GM19043 (cell line): ENCODE data around the gene LCE7A.

ENCODE experiments used
- ATAC-seq: cut with Tn5 transposase; IDR thresholded peaks from one replicate; pipeline ENCODE4 v1.9.1; 2021; ENCODE audit warnings: low read depth; ENCODE audit not compliant: unreplicated experiment

The LCE7A gene

GRCh38 chr1:152859696-152860095 is at the start of gene LCE7A:
Gene LCE7A (plus strand): TSS chr1:152859996. CDS start chr1:152860698, 702 bp downstream.
- no peak for ATAC-seq

- ATAC-seq, result no peak
These were observed 48.7 kb upstream of the LCE7A start for GRCh38 chr1:152811050-152811449.

GRCh38 chr1:152811671-152812070 is 48.1 kb upstream of the LCE7A start, which contains the start of gene LCE1B:
Gene LCE1B (plus strand): TSS chr1:152811971. CDS start chr1:152812447, 476 bp downstream.
- no peak for ATAC-seq

DNA sequence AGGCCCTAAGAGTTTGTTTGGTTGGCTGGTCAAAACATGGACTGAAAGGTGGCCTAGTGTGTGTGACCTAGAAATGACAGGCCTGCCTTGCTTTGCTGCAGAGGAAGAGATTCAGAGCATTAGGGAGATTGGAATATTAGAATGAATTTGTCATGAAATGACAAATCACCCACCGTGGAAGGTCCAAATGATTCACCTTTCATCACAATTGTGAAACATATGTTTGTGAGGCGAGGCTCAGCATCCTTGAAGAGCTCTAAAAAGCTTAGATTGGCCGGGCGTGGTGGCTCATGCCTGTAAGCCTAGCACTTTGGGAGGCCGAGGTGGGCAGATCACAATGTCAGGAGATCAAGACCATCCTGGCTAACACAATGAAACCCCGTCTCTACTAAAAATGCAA is 42.5 kb upstream of the LCE7A start:
- no peak for ATAC-seq

- no peak for ATAC-seq
These were observed 36.5 kb upstream of the LCE7A start for GRCh38 chr1:152823294-152823693.

DNA sequence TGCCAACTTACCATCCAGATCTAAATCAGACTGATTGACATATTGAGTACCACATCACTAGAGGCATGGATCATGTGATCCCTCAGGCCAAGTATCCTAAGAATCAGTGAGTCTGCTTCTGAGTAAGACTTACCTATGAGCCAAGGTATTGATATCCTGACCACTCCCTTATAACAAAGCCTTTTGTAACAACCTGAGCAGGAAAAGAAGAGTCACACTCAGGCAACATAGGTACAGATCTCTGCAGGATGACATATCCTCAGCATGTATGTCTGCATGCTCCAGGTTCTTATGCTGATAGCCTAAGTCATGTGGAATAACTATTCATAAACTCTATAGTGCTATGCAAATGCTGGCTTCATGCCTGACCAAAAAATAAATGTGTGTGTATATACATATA is 34.8 kb upstream of the LCE7A start:
- no peak for ATAC-seq

DNA sequence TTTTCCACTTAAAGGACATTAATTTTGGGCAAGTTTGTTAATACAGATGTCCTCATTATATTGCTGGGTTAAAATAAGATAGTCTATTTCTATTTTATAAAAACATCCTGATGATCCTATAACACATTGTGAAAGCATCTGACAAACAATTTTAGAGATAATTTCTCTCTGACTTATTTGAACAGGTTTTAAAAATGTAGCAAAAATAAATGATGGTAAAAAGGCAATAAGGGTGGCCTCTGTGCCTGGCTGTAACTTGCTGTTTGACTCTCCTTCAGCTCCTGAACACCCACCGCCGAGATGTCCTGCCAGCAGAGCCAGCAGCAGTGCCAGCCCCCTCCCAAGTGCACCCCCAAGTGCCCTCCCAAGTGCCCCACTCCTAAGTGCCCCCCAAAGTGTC is 32.6 kb upstream of the LCE7A start, which contains the start of gene LCE1A:
Gene LCE1A, plus strand, starts transcription at position 301 of the 400 bp plus-strand sequence. Its CDS starts 0 bp downstream, at position 301.
- no peak for ATAC-seq

DNA sequence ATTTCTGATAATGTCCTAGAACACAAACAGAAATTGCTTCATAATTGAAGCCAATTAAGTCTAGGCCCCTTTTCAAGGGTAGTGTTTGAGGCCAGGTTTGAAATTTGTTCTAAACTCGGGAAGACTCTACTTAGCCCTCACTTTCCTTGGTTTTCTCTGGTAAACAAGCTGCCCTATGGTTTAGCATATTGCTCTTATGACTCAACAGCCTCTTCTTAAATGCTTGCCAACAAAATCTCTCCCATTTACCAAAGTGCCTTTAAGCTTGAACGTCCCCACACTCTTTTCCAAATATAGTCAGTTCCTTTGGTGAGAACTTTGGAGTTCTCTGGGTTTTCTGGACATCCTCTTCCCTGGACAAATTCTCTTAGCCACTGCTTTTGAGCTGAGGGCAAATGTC is 22.9 kb upstream of the LCE7A start:
- ATAC-seq, result no peak

DNA sequence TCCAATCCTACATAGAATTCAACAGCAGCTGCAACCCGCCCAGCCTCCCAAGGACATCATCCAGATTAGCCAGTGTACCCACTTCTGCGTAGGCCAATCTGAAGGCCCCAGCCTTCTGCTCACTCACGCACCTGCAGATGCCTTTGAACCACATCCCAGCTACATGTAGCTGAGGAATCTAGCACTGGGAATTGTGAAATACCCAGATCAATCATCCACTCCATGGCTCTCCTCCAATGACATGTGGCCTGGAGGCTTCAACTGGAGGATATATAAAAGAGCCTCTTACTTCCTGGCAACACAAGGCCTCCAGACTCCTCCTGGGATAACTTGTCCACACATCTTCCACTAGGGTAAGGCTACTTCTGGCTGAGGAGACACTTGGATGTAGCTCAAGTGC is 17.2 kb upstream of the LCE7A start, which contains the start of gene LCE6A:
Gene LCE6A, plus strand, starts transcription at position 301 of the 400 bp plus-strand sequence. CDS start 665 bp downstream, outside the sequence.
- ATAC-seq, result no peak

DNA sequence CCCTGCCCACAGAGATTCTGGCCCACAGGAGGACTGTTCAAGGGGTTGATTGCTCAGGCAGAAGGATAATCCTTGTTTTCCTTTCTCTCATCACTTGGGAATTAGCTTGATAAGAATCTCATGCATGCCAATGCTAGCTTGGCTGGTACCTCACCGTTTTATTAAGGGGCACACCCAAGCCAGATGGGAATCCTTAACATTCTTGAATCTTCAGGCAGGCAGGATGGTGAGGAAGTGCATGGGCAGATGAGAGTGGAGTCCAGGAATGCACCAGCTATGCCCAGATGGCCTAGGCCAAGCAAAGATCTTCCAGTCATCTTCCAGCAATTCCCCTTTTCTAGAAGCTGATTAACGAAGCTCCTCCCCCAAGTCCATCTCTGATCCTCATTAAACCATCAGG is 4.1 kb upstream of the LCE7A start:
- ATAC-seq, result no peak

- ATAC-seq, result no peak
These were observed 1.7 kb upstream of the LCE7A start for GRCh38 chr1:152858062-152858461.

DNA sequence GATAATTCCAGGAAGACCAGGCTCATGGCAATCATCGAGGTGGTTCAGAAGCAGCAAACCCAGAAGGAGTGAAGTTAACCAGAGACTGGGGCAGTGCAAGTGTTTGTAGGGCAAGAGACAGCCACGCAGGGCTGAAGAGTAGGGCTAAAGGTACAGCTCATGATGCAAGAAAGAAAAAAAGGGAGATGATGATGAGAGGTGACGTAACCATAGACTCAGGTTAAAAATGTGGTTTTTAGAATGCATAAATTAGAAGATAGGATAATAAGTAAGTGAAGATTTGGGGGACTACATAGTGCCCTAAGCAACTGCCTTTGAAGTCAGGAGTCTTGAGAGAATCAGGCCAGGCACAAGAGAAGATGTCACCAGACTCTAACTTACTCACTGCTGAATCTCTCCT is 333 bp downstream of the LCE7A start:
- ATAC-seq, result no peak

DNA sequence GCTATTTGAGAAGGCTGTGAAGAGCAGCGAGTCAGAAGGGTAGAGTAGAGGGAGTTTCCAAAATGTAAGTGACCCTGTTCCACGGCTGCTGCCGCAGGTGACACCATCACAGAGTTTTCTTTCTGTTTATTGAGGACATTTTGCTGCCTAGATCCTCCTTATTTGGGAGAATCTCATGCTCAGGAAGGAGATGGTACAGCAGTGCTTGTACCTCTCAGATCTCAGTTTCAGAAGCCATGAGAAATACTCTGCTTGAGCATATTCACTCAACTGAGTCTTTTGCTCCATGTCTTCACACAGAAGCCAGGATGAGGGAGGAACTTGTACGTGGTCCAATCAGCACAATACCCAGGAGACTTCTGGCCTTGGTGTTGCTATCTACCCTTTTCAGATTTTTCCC is 1.6 kb downstream of the LCE7A start:
- ATAC-seq, result no peak

GRCh38 chr1:152864443-152864842 is 4.6 kb downstream of the LCE7A start:
- ATAC-seq, result no peak

DNA sequence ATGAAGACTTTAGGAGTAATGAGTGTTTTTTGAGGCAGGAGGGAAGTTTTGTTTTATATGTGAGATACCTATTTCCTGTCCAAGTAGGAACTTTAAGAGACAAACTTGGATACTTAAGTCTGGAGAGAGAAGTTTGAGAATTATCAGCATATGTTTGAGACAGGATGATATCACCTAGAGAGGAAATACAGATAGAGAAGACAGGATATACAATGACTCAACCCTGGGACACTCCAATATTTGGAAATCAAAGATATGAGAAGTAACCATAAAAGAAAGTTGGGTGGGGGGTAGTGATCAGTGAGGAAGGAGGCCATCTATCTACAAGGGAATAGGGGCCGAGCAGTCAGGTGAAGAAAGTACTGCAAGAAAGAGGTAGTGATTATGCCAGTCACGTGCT is 6.5 kb downstream of the LCE7A start:
- no peak for ATAC-seq

GRCh38 chr1:152869808-152870419 is 10.1 kb downstream of the LCE7A start:
- peak; percentile 89 for ATAC-seq

DNA sequence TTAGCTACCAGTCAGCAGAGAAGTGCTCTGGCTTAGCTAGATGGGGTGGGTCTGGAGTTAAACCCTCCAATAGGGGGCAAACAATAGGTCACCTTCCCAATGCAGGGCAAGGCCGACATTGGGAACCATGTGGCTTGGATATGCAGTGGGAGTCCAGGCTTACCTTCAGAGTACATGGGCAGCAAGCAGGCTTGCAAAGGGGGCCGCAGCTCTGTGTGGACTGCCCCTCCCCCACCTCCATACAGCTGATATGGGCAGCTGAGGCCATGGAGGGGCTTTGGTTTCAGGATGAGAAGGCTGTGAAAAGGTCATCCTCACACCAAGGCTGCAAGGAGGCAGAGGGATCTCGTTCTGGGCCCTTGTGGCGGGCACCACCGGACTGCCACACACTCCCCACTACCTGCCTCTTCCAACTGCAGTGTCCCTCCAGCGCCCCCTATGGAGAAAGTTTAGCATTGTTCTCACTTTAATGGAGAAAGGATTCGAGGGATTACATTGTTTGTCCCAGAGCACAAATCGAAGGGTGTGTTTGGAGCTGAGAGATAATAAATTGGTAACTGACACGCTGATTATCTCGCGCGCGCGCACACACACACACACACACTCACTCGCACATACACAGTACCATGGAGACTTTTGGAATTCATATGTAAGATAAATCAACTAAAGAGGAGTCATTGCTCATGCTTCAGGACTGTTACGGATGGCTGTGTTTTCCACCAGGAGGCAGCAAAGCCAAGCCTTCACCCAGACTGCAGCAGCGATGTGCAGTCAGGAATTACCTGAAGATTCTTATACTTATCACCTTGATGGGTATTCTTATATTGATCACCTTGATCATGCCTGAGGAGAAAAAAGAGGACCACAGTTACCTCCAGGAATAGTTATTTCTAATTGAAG is 11.3 kb downstream of the LCE7A start:
- no peak for ATAC-seq

DNA sequence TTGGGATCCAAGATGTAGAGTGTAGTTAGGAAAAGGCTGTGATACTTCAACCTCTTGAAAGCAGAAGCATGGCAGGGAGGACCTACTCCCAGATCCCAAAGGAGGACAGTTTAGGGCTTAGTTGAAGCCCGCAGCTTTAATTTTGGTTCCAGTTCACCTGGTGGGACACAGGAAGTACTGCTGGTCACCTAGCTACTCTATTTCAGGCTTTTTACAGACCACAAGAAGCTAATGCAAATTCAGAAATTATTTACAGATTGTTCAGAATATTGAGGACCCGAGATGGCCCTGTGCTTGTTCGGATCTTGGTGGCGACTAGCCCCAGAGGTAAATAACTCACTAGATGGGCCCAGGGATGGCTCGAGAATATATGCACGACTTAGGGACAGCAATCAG is 11.9 kb downstream of the LCE7A start:
- no peak for ATAC-seq

GRCh38 chr1:152873495-152873894 is 13.7 kb downstream of the LCE7A start:
- no peak for ATAC-seq

GRCh38 chr1:152876827-152877226 is 17.0 kb downstream of the LCE7A start:
- ATAC-seq, result no peak

DNA sequence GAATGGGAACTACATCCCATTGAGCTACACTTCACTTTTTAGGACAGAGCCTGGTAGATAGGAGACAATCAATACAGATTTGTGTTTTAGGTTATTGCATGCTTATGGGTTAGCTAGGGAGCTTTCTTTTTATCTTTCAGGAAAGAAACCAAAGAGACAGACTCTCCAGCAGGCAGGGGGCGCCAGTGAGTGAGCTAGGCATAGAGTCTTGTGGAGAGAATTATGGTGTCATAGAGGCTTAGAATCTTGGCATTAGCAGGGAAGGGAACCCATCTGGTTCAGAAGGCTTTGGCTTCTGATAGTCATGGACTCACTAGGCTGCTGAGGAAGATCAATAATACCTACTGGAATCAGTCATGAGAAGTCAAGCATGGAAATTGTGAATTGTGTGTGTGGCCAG is 18.2 kb downstream of the LCE7A start, which contains the start of gene SMCP:
Gene SMCP, plus strand, starts transcription at position 281 of the 400 bp plus-strand sequence. CDS start 6,101 bp downstream, outside the sequence.
- ATAC-seq, result no peak
